Activated CD4-positive, CD25-positive, alpha-beta regulatory T cell treated with anti-CD3 and anti-CD28 coated beads, Interleukin-2, amount 50 U/mL, for 72 hours (primary cell): ENCODE results near the gene VPS16.

ENCODE experiments used
- DNase-seq: peaks from one replicate; pipeline ENCODE4 v3.0.0; 2021

Gene VPS16

GRCh38 chr20:2840138-2840966 is at the start of gene VPS16, which contains the start of gene PCED1A:
VPS16 (plus strand) TSS chr20:2840745; CDS start chr20:2840775, 30 bp downstream.
PCED1A (minus strand) TSS chr20:2840655; CDS start chr20:2839912, 743 bp downstream.
- peak; percentile 91 for DNase-seq

- DNase-seq, result no peak
Measured at GRCh38 chr20:2793471-2793870, 47.1 kb upstream of the VPS16 start.

GRCh38 chr20:2794202-2794748 is 46.3 kb upstream of the VPS16 start:
- DNase-seq, result no peak

GRCh38 chr20:2794866-2795447 is 45.6 kb upstream of the VPS16 start:
- no peak for DNase-seq

- DNase-seq, result no peak
Measured at GRCh38 chr20:2795451-2795850, 45.1 kb upstream of the VPS16 start.

- DNase-seq, result no peak
Measured at GRCh38 chr20:2796011-2796660, 44.4 kb upstream of the VPS16 start.

GRCh38 chr20:2797136-2797983 is 43.2 kb upstream of the VPS16 start:
- no peak for DNase-seq

GRCh38 chr20:2798095-2798805 is 42.3 kb upstream of the VPS16 start:
- DNase-seq, result no peak

- no peak for DNase-seq
Measured at GRCh38 chr20:2798814-2799213, 41.7 kb upstream of the VPS16 start.

- no peak for DNase-seq
Measured at GRCh38 chr20:2799271-2799670, 41.3 kb upstream of the VPS16 start.

GRCh38 chr20:2799688-2800520 is 40.6 kb upstream of the VPS16 start:
- no peak for DNase-seq

GRCh38 chr20:2800521-2801285 is 39.8 kb upstream of the VPS16 start, which contains the start of gene CPXM1:
CPXM1 (minus strand) TSS chr20:2800627; CDS start chr20:2800572, 55 bp downstream.
- no peak for DNase-seq

GRCh38 chr20:2801286-2801728 is 39.2 kb upstream of the VPS16 start:
- no peak for DNase-seq

GRCh38 chr20:2804041-2804828 is 36.3 kb upstream of the VPS16 start:
- no peak for DNase-seq

GRCh38 chr20:2804852-2805688 is 35.5 kb upstream of the VPS16 start:
- DNase-seq, result no peak

GRCh38 chr20:2805689-2806350 is 34.7 kb upstream of the VPS16 start:
- DNase-seq, result no peak

GRCh38 chr20:2806351-2806701 is 34.2 kb upstream of the VPS16 start:
- no peak for DNase-seq

- DNase-seq, result no peak
Measured at GRCh38 chr20:2807019-2807418, 33.5 kb upstream of the VPS16 start.
